Upper lobe of left lung (tissue), 6 donors: ENCODE data around the gene BEST3. TPM values are rescaled to one million over a fixed set of nuclear protein-coding genes. Genes with fewer than 3 reads are reported as not detected.
"Not testable (repeated sequence)": the region's sequence is repeated elsewhere in the genome, so short reads cannot be mapped to it uniquely, and the experiment has no call there.

Source experiments
- ATAC-seq, 2 donors: fragments of 200-7000 bp; cut with Tn5 transposase; one replicate each; pipeline ENCODE4 v1.9.1; 2022; ENCODE audit warnings: mild to moderate bottlenecking in 2 of 2, moderate library complexity in 2 of 2; ENCODE audit not compliant: low FRiP score in 2 of 2
- DNase-seq, 2 donors: peaks; one replicate each; pipeline ENCODE4 v3.0.0-alpha.2; 2019 to 2020
- H3K27ac ChIP-seq, 4 donors: fragments of 200-600 bp; sonication (generic); one replicate each; pipeline ENCODE4 v1.5.1; 2016 to 2019
- H3K27me3 ChIP-seq, 4 donors: fragments of 200-600 bp; sonication (generic); one replicate each; pipeline ENCODE4 v1.5.1; 2017 to 2019
- H3K36me3 ChIP-seq, 4 donors: fragments of 200-600 bp; sonication (generic); one replicate each; pipeline ENCODE4 v1.5.1; 2016 to 2019
- H3K4me1 ChIP-seq, 4 donors: fragments of 200-600 bp; sonication (generic); one replicate each; pipeline ENCODE4 v1.5.1; 2018 to 2019
- H3K4me3 ChIP-seq, 4 donors: fragments of 200-600 bp; sonication (generic); one replicate each; pipeline ENCODE4 v1.5.1; 2017 to 2019; ENCODE audit warnings: mild to moderate bottlenecking in 2 of 4, moderate library complexity in 1 of 4
- H3K9me3 ChIP-seq, 4 donors: fragments of 200-600 bp; sonication (generic); one replicate each; pipeline ENCODE4 v1.5.1; 2018 to 2019
- CTCF ChIP-seq, 6 experiments: fragments of 450-650 bp in 4 of 6; fragments of 200-600 bp in 2 of 6; sonication (generic) in 2 of 6; IDR thresholded peaks; one replicate each; pipeline ENCODE4 v1.5.1; 2016 to 2019; ENCODE audit warnings: antibody characterized with exemption in 6 of 6
- EP300 ChIP-seq, 4 donors: sonication (generic); formaldehyde crosslinking; IDR thresholded peaks; one replicate each; pipeline ENCODE4 v1.5.1; 2017; ENCODE audit warnings: antibody characterized with exemption in 4 of 4, control low read depth in 2 of 4
- POLR2A ChIP-seq, 4 donors: fragments of 450-650 bp; IDR thresholded peaks; one replicate each; pipeline ENCODE4 v1.5.1; 2016 to 2017; ENCODE audit warnings: antibody characterized with exemption in 4 of 4, mild to moderate bottlenecking in 2 of 4
- POLR2AphosphoS5 ChIP-seq, 2 donors: sonication (generic); formaldehyde crosslinking; IDR thresholded peaks; one replicate each; pipeline ENCODE4 v1.5.1; 2017; ENCODE audit warnings: antibody characterized with exemption in 2 of 2
- WGBS, 2 donors: methylation state at CpG; one replicate each; pipeline ENCODE4 v1.1.5; 2017 to 2018; 5-methylcytosine and 5-hydroxymethylcytosine counted together
- total RNA-seq, 6 donors: library from RNA; depleted of rRNA in 4 of 6; stranded (reverse); fragments of >200 nt in 4 of 6; gene quantifications; one replicate each; pipeline versions ENCODE4 v1.1.0 to v1.2.1, GENCODE V29; 2016 to 2021
- donor health status: DM: no; HTN: no; CAD: no; lungs with moderate emphysema.
- donor health status: DM: no; HTN: yes; CAD: no; lungs with severe emphysema.

The BEST3 gene
- total RNA-seq, 6 donors from 2014 or later = not detected

DNA sequence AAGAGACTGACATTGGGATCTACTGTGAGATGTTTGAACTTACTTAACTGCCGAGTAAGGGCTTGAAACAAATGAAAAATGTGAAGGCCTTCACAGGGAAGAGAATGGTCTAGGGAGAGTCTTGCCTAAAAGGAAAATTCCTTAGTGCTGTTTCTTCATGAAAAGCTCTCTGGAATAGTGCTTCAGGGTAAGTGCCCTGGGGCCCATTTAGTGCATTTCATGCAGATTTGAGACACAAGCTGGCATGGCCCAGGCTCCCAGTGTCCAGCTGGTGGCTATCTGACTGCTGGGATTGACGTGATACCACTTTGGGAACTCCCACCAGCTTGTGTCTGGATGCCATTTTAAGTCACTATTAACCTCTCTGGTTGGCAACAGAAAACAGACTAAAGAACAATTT lies 26.9 kb downstream of the BEST3 start:
- H3K36me3 ChIP-seq = no peaks in the 10 kb centered on the region
- no peak for TF ChIP-seq CTCF (IDR thresholded peaks at IDR 0.05)
- no peak for TF ChIP-seq POLR2AphosphoS5 (IDR thresholded peaks at IDR 0.05)
- TF ChIP-seq POLR2A (IDR thresholded peaks at IDR 0.05) = no peak
- TF ChIP-seq EP300 (IDR thresholded peaks at IDR 0.05) = no peak
- H3K9me3 ChIP-seq = no peaks in the 10 kb centered on the region
- WGBS, 2 donors = 70 to 85% methylated on average over 2 of the region's 2 CpGs
- DNase-seq (no peak), ATAC-seq (no peak)
- no peaks in the 10 kb centered on the region for H3K4me1 ChIP-seq
- no peak overlapping the region for H3K27ac ChIP-seq
- no peaks in the 10 kb centered on the region for H3K27me3 ChIP-seq
- H3K4me3 ChIP-seq = no peak overlapping the region

DNA sequence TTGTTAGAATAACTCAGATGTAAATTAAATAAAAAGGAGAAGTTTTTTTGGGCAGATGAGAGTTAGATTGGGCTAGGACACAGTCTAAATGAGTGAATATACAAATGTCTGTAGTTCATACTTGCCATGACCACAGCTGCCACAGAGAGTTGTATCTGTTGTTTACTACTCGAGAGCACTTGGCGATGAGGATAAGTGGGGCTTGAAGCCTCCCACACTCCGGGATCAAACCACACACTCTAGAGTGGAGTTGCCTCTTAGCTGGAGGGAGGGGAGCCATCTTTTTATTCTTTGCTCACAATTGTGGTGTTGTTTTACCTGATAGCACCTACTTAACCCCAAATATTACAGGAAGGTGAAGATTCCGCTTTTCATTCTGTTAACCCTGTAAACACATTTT lies 27.5 kb downstream of the BEST3 start:
- no peak overlapping the region for H3K4me3 ChIP-seq
- no peaks in the 10 kb centered on the region for H3K36me3 ChIP-seq
- DNase-seq = no peak
- no peaks in the 10 kb centered on the region for H3K9me3 ChIP-seq
- WGBS, 2 donors = 62 to 67% methylated on average over 4 of the region's 4 CpGs
- H3K27me3 ChIP-seq = no peaks in the 10 kb centered on the region
- H3K4me1 ChIP-seq = no peaks in the 10 kb centered on the region
- peak; percentile 40 to 57 for ATAC-seq
- no peak for TF ChIP-seq POLR2AphosphoS5 (IDR thresholded peaks at IDR 0.05)
- TF ChIP-seq POLR2A (IDR thresholded peaks at IDR 0.05) = no peak
- no peak for TF ChIP-seq CTCF (IDR thresholded peaks at IDR 0.05)
- no peak for TF ChIP-seq EP300 (IDR thresholded peaks at IDR 0.05)
- no peak overlapping the region for H3K27ac ChIP-seq

GRCh38 chr12:69666798-69667197 lies 32.3 kb downstream of the BEST3 start:
- Histone ChIP-seq H3K9me3 (no peaks in the 10 kb centered on the region), H3K27me3 (no peaks in the 10 kb centered on the region), H3K4me3 (no peak overlapping the region), H3K4me1 (no peaks in the 10 kb centered on the region), H3K36me3 (no peaks in the 10 kb centered on the region), H3K27ac (no peak overlapping the region)
- no peak for TF ChIP-seq EP300 (IDR thresholded peaks at IDR 0.05)
- TF ChIP-seq CTCF (IDR thresholded peaks at IDR 0.05) = no peak
- TF ChIP-seq POLR2AphosphoS5 (IDR thresholded peaks at IDR 0.05) = no peak
- TF ChIP-seq POLR2A (IDR thresholded peaks at IDR 0.05) = no peak
- 64 to 79% methylated on average over 2 of the region's 2 CpGs for WGBS, 2 donors
- no peak for DNase-seq
- ATAC-seq = no peak

DNA sequence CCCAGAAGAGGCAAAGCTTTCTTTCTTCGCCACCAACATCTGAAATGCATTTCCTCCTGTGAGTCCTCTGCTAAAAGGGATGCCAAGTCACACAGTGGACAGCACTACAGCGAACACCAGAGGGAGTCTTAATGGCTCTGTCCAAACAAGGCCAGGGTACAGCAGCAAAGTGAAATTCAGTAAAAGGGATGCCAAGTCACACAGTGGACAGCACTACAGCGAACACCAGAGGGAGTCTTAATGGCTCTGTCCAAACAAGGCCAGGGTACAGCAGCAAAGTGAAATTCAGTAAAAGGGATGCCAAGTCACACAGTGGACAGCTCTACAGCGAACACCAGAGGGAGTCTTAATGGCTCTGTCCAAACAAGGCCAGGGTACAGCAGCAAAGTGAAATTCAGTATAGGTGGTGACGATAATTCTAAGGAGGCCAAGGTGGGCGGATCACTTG lies 34.1 kb downstream of the BEST3 start:
- H3K4me3 ChIP-seq, H3K4me1 ChIP-seq, ATAC-seq, H3K36me3 ChIP-seq, H3K9me3 ChIP-seq, H3K27ac ChIP-seq, DNase-seq, H3K27me3 ChIP-seq: not testable (repeated sequence)
- WGBS, 2 donors = 61 to 75% methylated on average over 6 of the region's 6 CpGs

DNA sequence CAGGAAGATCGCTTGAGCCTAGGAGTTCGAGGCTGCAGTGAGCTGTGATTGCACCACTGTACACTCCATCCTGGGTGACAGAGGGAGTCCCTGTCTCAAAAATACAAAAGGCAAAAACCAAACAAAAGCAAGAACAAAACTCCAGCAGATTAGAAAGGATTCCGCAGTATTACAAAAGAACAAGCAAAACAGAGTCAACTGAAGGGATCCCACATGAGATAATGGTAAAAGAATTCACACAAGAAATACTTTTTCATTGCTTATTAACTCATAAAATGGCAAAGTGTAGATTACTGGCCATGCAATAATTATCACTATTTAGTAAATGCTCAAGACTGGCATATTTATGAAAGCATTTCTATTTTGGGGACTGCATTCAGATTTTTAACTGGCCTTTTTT lies 35.4 kb downstream of the BEST3 start:
- WGBS, 2 donors = 91 to 96% methylated on average over 3 of the region's 3 CpGs
- no peak for DNase-seq

More for the DNA sequence above, 35.4 kb downstream of the BEST3 start:
- TF ChIP-seq POLR2AphosphoS5 (IDR thresholded peaks at IDR 0.05) (no peak), POLR2A (IDR thresholded peaks at IDR 0.05) (no peak), CTCF (IDR thresholded peaks at IDR 0.05) (no peak), EP300 (IDR thresholded peaks at IDR 0.05) (no peak)
- Histone ChIP-seq H3K27me3 (no peaks in the 10 kb centered on the region), H3K27ac (no peak overlapping the region), H3K36me3 (no peaks in the 10 kb centered on the region), H3K4me1 (no peaks in the 10 kb centered on the region), H3K4me3 (no peak overlapping the region), H3K9me3 (no peaks in the 10 kb centered on the region)
- ATAC-seq = no peak
